Astrocyte (in vitro differentiated cells and primary cell): ENCODE measurements around the gene SLC9C1. TPM values are rescaled to one million over a fixed set of nuclear protein-coding genes. Genes with fewer than 3 reads are reported as not detected.

Experiments used
- DNase-seq: peaks from one replicate; pipeline ENCODE4 v3.0.0-alpha.2; 2010; ENCODE audit warnings: low read depth
- FAIRE-seq: peaks from 2 replicates; lab custom pipeline; 2011; peaks lifted over from hg19 to GRCh38; lab: Jason Lieb, UNC
- H2AFZ ChIP-seq: 2 replicates; pipeline ENCODE4 v1.6.0; 2012; ENCODE audit warnings: low read depth, low read length, inconsistent platforms
- H3K27ac ChIP-seq: 2 replicates; pipeline ENCODE4 v1.5.1; 2011; ENCODE audit warnings: low read depth, low read length, inconsistent platforms
- H3K27me3 ChIP-seq: 2 replicates; pipeline ENCODE4 v1.6.0; 2011; ENCODE audit warnings: low read length, inconsistent platforms; ENCODE audit not compliant: insufficient read depth
- H3K36me3 ChIP-seq: 2 replicates; pipeline ENCODE4 v1.5.1; 2011; ENCODE audit warnings: low read length, inconsistent platforms; ENCODE audit not compliant: insufficient read depth
- H3K4me1 ChIP-seq: 2 replicates; pipeline ENCODE4 v1.5.1; 2011; ENCODE audit warnings: low read length, inconsistent platforms; ENCODE audit not compliant: insufficient read depth
- H3K4me2 ChIP-seq: 2 replicates; pipeline ENCODE4 v1.6.0; 2012; ENCODE audit warnings: low read length, inconsistent platforms
- H3K4me3 ChIP-seq: 2 replicates; pipeline ENCODE4 v1.5.1; 2011; ENCODE audit warnings: low read depth, mild to moderate bottlenecking, low read length, inconsistent platforms; ENCODE audit not compliant: insufficient read depth
- H3K79me2 ChIP-seq: 2 replicates; pipeline ENCODE4 v1.6.0; 2012; ENCODE audit warnings: mild to moderate bottlenecking, low read length, inconsistent platforms; ENCODE audit not compliant: insufficient read depth
- H3K9ac ChIP-seq: 2 replicates; pipeline ENCODE4 v1.6.0; 2012; ENCODE audit warnings: mild to moderate bottlenecking, low read length, inconsistent platforms
- H3K9me3 ChIP-seq: 2 replicates; pipeline ENCODE4 v1.5.1; 2012; ENCODE audit warnings: low read depth, mild to moderate bottlenecking, low read length, inconsistent platforms; ENCODE audit not compliant: insufficient read depth
- H4K20me1 ChIP-seq: 2 replicates; pipeline ENCODE4 v1.6.0; 2012; ENCODE audit warnings: low read length, inconsistent platforms; ENCODE audit not compliant: insufficient read depth
- H3K27ac Mint-ChIP-seq: one replicate; pipeline ENCODE4 v1.8.0; 2021; ENCODE audit warnings: mild to moderate bottlenecking, mixed read lengths; ENCODE audit not compliant: unreplicated experiment
- H3K27me3 Mint-ChIP-seq: one replicate; pipeline ENCODE4 v1.8.0; 2021; ENCODE audit warnings: low read depth, mixed read lengths; ENCODE audit not compliant: unreplicated experiment
- H3K36me3 Mint-ChIP-seq: one replicate; pipeline ENCODE4 v1.8.0; 2021; ENCODE audit warnings: low read depth, mixed read lengths; ENCODE audit not compliant: unreplicated experiment
- H3K4me1 Mint-ChIP-seq: one replicate; pipeline ENCODE4 v1.8.0; 2021; ENCODE audit warnings: low read depth, mixed read lengths; ENCODE audit not compliant: unreplicated experiment
- H3K4me3 Mint-ChIP-seq: one replicate; pipeline ENCODE4 v1.8.0; 2021; ENCODE audit warnings: mild to moderate bottlenecking, moderate library complexity, mixed read lengths; ENCODE audit not compliant: unreplicated experiment
- H3K9me3 Mint-ChIP-seq: one replicate; pipeline ENCODE4 v1.8.0; 2021; ENCODE audit warnings: mild to moderate bottlenecking, mixed read lengths; ENCODE audit not compliant: unreplicated experiment
- EZH2 ChIP-seq: IDR thresholded peaks from 2 replicates; pipeline ENCODE4 v1.6.1; 2012; ENCODE audit warnings: mild to moderate bottlenecking, low read length, inconsistent platforms; ENCODE audit not compliant: insufficient read depth
- total RNA-seq: library from RNA; stranded (reverse); gene quantifications from 2 replicates; pipeline ENCODE4 v1.2.1, GENCODE V29; 2021
- TF ChIP-seq, protein P1 (sequence below): IDR thresholded peaks from 2 replicates; pipeline ENCODE4 v1.5.1; 2011; ENCODE audit warnings: low read depth, mild to moderate bottlenecking, inconsistent platforms, low read length, moderate library complexity; ENCODE audit not compliant: insufficient read depth

The SLC9C1 gene
- total RNA-seq, 1 donor from 2014 or later, result not detected

DNA sequence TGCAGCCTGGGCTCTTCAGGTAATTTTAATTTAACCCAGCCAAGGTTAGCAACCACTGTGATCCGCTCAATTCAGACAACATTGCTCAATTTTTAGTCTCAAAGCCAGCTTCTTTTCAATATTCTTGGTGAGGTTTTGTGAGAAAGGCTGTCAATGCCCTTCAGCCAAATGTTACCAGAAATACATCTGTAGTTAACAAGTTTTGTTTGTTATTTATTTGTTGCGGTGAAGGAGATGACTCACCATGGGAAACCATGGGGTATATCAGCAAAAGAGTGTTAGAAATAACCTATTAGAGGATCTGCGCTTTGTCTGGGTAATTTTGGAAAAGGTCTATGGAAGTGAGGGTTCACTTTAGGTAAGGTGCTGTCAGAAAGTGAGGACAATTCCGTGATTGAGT, 5.0 kb downstream of the SLC9C1 start:
- no peaks in the 10 kb centered on the region for H3K79me2 ChIP-seq
- Mint-ChIP-seq H3K36me3 (no peaks in the 10 kb centered on the region), H3K27me3 (no peaks in the 10 kb centered on the region), H3K9me3 (no peaks in the 10 kb centered on the region), H3K27ac (no peak overlapping the region), H3K4me3 (no peak overlapping the region), H3K4me1 (peaks cover 4% of the 10 kb centered on the region)
- no peaks in the 10 kb centered on the region for H3K9me3 ChIP-seq
- no peaks in the 10 kb centered on the region for H3K27me3 ChIP-seq
- DNase-seq (no peak), FAIRE-seq (no peak)
- no peaks in the 10 kb centered on the region for H3K36me3 ChIP-seq
- TF ChIP-seq EZH2, result no peak
- H3K4me2 ChIP-seq, result no peak overlapping the region
- H3K9ac ChIP-seq, result no peak overlapping the region
- no peak overlapping the region for H2AFZ ChIP-seq
- H3K4me3 ChIP-seq, result no peak overlapping the region
- H3K4me1 ChIP-seq, result no peaks in the 10 kb centered on the region
- no peak overlapping the region for H3K27ac ChIP-seq
- no peaks in the 10 kb centered on the region for H4K20me1 ChIP-seq

DNA sequence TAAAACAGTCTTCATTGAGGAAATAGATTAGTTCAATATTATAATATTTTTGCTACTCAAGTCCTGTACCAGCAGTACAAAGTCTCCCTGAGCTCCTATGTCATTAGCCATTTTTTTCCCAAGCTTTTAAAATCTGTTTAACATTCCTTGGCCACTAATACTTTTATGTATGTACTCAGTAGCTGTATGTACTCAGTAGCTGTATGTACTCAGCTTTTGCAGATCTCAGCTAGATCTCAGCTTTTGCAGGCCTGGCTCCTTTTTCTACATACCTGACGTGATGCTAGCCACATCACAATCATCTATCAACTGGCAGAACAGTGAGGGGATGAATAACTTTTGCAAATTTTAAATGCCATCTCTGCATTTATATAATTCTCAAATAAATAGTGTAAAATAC, 13.8 kb downstream of the SLC9C1 start:
- Mint-ChIP-seq H3K9me3 (no peaks in the 10 kb centered on the region), H3K27me3 (no peaks in the 10 kb centered on the region), H3K36me3 (no peaks in the 10 kb centered on the region), H3K27ac (no peak overlapping the region), H3K4me3 (no peak overlapping the region), H3K4me1 (no peaks in the 10 kb centered on the region)
- Histone ChIP-seq H3K9ac (no peak overlapping the region), H3K27ac (no peak overlapping the region), H4K20me1 (no peaks in the 10 kb centered on the region), H3K4me2 (no peak overlapping the region), H3K36me3 (no peaks in the 10 kb centered on the region), H3K4me3 (no peak overlapping the region), H3K4me1 (no peaks in the 10 kb centered on the region), H2AFZ (no peak overlapping the region), H3K27me3 (peaks cover 9% of the 10 kb centered on the region), H3K9me3 (no peaks in the 10 kb centered on the region), H3K79me2 (no peaks in the 10 kb centered on the region)
- TF ChIP-seq, protein P1, sequence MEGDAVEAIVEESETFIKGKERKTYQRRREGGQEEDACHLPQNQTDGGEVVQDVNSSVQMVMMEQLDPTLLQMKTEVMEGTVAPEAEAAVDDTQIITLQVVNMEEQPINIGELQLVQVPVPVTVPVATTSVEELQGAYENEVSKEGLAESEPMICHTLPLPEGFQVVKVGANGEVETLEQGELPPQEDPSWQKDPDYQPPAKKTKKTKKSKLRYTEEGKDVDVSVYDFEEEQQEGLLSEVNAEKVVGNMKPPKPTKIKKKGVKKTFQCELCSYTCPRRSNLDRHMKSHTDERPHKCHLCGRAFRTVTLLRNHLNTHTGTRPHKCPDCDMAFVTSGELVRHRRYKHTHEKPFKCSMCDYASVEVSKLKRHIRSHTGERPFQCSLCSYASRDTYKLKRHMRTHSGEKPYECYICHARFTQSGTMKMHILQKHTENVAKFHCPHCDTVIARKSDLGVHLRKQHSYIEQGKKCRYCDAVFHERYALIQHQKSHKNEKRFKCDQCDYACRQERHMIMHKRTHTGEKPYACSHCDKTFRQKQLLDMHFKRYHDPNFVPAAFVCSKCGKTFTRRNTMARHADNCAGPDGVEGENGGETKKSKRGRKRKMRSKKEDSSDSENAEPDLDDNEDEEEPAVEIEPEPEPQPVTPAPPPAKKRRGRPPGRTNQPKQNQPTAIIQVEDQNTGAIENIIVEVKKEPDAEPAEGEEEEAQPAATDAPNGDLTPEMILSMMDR, result no peak
- TF ChIP-seq EZH2, result no peak
- no peak for DNase-seq
- FAIRE-seq, result no peak

DNA sequence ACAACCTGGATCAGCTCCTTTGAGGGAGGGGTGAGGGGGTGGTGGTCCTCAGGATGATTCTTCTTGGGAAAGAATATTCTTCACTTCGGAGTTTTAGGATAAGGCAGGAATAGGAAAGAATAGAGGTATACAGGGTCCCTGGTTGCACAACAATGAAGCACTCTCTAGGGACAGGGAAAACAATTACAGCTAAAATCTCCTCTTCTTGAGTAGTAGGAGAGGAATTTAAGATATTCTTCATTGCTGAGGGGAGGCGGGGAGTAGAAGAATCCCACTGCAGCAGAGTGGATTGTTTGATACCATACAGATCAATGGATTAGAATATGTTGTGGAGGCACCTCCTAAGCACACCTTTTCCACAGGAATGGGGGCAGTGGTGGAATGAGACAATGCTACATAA, 20.5 kb downstream of the SLC9C1 start:
- Histone ChIP-seq H3K4me2 (no peak overlapping the region), H4K20me1 (no peaks in the 10 kb centered on the region), H3K36me3 (no peaks in the 10 kb centered on the region), H3K27ac (no peak overlapping the region), H2AFZ (no peak overlapping the region), H3K4me1 (no peaks in the 10 kb centered on the region), H3K4me3 (no peak overlapping the region), H3K79me2 (no peaks in the 10 kb centered on the region), H3K9me3 (no peaks in the 10 kb centered on the region), H3K27me3 (peaks cover 2% of the 10 kb centered on the region), H3K9ac (no peak overlapping the region)
- Mint-ChIP-seq H3K27me3 (no peaks in the 10 kb centered on the region), H3K27ac (no peak overlapping the region), H3K4me1 (no peaks in the 10 kb centered on the region), H3K9me3 (no peaks in the 10 kb centered on the region), H3K4me3 (no peak overlapping the region), H3K36me3 (no peaks in the 10 kb centered on the region)
- DNase-seq (no peak), FAIRE-seq (no peak)
- TF ChIP-seq, protein P1, result no peak
- TF ChIP-seq EZH2, result no peak
